ENCODE measurements around the gene NPFFR1.

The NPFFR1 gene, protein sequence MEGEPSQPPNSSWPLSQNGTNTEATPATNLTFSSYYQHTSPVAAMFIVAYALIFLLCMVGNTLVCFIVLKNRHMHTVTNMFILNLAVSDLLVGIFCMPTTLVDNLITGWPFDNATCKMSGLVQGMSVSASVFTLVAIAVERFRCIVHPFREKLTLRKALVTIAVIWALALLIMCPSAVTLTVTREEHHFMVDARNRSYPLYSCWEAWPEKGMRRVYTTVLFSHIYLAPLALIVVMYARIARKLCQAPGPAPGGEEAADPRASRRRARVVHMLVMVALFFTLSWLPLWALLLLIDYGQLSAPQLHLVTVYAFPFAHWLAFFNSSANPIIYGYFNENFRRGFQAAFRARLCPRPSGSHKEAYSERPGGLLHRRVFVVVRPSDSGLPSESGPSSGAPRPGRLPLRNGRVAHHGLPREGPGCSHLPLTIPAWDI

DNA sequence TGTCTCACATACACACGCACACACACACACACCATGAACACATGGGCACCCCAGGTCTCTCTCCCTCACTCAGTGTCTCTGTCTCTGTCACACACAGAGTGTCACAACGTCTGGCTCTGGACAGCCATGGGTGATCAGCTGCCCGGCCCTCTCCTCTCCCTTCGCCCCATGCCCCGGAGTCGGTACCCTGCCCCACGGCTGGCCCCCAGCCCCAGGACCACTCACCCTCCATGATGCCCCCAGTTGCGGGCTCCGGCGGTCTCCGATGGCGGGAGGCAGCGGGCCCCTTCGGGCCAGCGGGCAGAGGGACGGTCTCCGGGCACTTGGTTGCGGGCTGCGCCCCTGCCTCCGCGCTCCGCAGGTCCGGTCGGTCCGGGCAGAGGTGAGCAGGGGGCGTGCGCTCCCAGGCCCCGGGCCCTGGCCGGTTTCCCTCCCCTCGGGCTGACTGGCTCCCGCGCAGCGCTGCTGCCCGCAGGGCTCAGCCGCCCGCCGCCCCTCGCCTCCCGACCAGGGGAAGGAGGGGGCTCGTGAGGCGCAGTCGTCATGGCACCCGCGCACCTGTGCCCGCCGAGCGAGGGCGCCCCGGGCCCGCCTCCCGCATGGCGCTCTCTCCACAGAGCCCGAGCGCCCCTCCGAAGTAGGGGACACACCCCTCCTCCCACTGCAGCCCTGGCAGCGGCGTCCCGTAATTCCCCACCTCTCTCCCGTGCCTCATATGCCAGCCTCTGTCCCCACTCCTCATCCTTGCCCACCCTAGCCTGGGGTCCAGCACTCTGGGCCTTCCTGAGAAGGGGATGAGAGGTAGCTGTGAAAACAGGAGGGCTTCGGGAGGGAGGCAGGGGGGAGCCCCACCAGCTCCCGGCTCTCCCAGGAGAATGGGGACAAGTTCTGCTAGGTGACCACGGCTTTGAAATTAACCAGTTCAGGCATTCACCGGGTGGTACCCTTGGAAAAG, at the start of gene NPFFR1:
Gene NPFFR1, minus strand, starts transcription at position 560 of the 955 bp plus-strand sequence. Its CDS starts 328 bp downstream, at position 232.
- no peak for DNase-seq (ENCODE audit: low read depth)

DNA sequence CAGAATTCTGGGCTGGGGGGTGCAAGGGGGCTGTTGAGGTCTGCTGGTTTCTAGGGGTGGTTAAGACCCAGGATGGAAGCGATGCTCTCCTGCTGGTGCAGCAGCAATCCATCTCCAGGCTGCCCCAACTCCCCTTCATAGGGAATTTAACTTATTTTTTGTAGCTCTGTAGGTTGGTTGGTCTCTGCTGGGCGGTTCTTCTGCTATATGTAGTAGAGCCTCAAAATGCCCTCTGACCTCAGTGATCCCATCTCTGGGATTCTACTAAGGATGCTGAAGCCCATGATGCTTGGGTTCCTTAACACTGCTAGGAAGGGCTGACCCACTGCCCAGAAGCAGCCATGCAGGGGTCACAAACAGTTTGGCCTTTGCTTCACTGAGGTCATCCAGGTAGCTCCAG, 49.5 kb upstream of the NPFFR1 start:
- no peak for DNase-seq (ENCODE audit: low read depth)

DNA sequence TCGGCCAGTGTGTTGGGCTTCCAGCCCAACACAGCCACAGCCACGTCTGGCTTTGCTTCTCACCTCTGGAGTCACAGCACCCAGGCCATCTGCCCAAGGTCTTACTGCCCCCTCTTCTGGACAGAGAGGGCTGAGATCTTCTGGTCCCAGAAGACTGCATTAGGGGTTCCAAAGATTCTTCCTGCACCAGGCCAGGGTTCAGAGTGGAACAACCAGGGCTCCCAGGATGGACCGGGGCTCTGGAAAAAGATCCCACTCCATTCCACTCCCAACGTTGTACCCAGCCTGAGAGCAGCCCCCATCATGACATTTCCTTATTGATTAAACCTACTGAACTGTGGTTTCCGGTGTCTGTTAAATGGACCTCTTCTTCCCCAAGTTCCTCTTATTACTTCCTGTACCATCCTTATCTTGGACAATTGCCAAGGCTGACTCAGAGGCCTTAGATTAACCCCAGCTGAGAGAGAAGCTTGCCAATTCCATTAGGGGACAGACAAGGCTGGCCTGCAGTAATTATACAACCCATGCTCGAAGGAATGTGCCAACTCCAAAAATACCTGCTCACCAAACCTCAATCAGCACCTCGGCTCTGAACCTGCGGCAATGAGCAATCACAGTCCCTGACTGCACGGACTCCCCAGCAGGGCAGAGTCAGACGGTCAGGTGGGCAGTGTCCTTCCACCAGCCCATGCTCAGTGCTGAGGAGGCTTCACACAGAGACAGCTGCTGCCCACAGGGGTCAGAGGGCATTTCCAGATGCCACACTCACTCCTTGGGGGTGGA, 47.9 kb upstream of the NPFFR1 start:
- peak; percentile 51 for DNase-seq (ENCODE audit: low read depth)

DNA sequence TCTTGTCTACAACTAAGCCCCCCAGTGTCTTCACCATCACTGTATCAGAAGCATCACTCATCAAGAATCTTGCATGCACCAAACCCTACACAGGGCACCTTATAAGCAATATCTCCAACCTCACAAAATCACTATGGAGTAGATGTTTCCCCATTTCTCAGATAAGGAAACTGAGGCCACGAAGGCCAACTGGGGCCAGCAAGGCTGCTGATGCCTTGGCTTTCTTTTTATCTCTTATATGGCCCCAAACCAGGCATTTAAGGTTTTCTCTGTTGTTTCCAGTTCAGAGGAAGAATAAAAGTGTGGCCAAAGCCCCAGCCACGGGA, 47.3 kb upstream of the NPFFR1 start:
- DNase-seq (ENCODE audit: low read depth): no peak

DNA sequence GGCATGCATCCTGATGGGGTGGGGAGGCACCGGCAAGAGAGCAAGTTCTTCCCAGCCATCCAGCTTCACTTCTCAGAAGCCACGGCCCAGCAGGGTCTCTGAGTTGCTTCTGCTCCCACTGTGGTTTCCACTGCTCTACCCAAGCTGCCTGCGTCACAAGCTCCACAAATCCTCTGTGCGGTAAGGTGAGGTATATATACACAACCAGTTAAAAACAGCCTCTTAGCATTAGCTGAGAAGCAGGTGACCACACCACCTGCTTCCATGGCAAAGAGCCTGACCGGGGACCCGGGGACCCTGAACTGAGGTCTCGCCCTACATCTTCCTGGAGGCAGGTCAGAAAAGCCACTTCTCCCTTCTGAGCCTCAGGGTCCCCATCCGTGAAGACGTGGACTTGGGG, 46.9 kb upstream of the NPFFR1 start:
- no peak for DNase-seq (ENCODE audit: low read depth)

DNA sequence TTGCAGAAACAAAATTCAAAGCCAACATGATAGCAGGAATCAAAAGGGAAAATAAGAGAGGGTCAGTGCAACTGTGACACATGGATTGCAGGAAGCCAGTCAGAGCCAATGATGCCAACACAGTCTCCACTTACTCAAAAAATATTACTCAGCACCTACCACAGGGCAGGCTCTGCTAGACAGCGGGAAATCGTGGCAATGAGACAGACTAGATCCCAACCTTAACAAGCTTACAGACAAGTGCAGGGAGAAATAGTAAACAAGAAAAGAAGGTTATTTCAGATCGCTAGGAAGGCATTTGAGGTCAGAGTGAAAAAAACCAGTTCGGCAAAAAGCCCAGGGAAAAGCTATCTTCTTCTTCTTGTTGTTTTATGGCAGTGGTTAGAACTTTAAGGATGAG, 45.2 kb upstream of the NPFFR1 start:
- DNase-seq (ENCODE audit: low read depth): no peak

DNA sequence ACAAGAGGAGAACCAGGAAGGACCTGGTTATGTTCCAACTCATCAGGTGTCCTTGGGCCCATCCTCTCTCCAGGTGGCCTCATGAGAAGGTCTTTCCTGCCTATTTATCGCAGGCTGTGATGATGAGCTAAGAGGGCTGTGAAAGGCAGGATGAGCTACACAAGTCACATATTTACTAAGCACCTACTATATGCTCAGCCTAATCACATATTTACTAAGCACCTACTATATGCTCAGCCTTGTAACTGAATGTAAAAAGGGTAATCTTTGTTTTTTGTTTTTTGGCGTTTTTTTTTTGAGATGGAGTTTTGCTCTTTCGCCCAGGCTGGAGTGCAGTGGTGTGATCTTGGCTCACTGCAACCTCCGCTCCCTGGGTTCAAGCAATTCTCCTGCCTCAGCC, 44.2 kb upstream of the NPFFR1 start:
- no peak for DNase-seq (ENCODE audit: low read depth)

DNA sequence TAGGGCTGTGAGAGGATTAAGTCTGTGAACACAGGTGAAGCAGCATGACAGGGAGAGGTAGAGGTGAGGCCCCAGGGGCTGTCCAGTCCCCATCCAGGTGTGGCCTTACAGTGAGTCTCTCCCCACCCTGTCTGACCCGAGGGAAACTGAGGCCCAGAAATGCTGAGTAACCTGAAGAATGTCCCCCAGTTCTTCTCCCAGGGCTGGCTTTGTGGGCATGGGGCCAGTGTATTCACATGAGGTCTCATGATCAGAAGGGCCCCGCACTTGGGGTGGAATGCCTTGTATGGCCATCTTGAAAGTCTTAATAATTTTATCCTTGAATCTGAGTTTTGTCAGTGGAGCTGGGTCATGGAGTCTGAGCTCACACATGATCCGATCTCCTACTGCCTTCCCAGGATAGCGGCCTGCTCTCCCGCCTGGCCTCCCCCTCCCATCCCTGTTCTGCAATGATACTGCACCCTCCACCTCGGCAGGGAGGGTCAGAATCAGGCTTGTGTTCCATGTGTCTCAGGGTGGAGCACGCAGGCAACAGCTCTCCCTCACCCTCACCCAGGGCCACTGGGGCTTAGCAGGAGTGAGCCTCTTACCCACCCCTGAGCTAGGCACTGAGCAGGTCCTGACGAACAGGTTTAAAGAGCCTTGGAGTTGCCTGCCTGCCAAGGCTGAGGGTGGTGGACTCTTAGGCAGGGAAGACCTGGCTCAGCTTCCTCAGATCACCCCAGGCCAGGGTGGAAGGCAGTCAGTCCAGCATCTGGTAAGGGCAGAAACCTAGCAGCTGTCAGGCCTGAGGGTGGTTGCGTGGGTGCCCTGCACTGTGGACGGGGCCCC, 41.4 kb upstream of the NPFFR1 start:
- no peak for DNase-seq (ENCODE audit: low read depth)

DNA sequence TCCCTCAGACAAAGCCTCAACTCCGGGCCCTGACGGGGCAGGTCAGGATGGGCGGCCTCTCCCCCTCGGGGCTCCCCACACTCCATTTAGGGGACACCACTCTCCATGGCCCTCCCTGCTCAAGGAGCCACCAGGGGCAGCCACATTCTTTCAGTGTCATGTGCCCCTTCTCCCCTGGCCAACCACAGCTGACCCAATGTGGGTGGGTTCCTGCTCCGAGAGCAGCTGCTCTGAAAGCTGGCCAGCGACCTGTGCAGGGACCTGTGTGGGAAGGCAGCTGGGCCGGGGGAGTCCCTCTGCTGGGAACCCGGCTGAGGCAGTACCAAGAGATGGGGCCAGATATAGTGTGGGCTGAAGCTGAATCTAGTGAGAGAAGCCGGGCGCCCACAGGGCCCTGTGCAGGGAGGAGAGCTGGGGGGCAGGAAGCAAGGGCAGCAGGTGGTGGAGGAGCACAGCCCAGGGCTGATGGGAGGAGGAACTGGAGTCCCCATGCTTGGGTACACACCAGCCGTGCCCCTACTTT, 40.6 kb upstream of the NPFFR1 start:
- no peak for DNase-seq (ENCODE audit: low read depth)

DNA sequence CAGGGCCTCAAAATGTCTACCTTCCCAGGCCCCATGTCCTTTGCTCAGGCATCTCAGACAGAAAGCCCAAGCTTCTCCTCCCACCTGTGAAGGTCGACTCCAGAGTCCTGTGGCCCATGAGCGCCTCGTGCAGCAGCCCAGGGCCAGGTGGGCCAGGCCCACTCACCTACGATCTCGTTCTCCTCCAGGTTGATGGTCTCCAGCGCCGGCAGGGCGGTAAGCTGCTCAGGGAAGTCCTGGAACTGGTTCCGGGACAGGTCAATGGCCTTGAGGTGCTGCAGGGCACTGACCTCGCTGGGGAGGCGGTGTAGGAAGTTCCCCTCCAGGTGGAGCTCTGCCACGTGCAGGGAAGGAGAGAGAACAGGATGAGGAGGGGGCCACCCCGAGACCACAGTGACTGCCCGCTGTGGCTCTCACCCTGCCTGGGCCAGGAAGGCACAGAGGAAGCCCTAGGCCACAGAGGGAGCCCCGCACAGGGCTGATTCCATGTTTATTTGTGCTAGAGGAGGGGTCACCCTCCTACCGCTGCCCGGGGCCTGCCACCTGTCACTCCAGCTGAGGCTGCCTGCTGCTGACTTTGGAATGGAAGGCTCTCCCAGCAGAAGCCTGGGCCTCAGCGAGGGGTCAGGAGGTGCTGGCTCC, 40.0 kb upstream of the NPFFR1 start:
- DNase-seq (ENCODE audit: low read depth): no peak

DNA sequence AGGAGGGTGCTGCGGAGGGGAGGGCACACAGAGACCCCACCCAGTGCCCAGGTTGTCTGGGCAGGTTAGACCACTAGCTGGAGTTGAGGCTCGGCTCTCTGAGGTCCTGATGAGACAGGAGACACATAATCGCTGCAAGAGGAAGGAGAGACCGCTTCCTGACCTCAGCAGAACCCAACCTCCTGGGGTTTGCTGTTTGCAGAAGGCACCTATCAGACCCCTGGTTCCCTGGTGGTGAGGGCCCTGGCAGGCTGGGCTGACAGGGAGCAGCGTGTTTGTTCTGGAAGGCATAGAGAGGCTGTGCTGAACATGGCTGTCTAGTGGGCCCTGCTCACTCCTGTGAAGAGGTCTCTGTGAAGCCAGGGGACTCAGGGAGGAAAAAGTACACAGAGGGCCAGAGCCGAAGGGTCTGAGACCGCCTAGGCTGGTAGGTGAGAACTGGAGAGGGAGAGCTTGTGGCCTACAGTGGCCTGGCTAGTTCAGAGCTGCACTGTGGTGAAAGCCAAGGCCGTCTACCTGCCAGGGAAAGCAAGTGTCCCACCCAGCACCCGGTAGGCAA, 39.4 kb upstream of the NPFFR1 start:
- no peak for DNase-seq (ENCODE audit: low read depth)

DNA sequence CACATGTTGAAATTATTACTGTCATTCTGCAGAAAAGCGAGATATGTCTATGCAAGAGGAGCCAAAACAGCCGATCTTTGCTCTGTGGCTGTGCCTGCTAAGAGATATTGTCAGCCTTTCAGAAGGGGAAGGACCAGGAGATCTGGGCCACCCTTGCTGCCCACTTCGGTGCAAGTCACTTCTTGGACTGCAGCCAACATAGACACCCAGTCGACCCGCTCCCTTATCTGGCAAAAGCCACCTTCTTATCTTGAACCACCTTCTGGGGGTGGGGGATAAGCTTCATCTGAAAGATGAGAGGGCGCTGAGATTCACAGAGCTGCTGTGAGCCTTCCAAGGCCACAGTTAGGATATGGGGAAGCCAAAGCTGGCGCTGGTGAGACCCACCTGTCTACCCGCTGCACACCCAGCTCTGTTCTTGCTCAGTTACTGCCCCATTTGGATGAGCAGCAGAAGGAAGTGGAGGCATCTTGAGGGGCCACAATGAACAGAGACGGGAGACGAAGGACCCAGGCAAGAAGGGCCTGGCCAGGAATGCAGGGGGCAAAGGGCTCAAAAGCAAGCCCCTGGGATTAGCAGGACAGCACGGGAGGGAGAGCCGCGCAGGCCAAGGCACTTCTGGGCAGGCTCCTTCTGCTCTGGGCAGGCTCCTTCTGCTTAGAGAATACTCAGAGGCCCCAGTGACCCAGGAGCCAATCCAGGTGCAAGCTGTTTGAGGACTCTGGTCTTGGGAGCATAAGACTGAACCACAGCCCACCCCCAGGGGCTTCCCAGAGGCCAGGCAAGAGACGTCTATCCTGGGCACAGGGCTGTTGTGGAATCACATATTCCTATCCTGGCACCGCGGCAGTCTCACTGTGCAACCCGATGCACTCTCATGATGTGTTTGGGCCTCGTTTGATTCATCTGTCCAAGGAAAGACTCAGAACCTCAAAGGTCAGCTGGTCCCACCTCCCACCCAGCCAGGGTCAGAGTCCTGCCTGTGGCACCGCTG, 38.4 kb upstream of the NPFFR1 start:
- DNase-seq (ENCODE audit: low read depth): no peak

DNA sequence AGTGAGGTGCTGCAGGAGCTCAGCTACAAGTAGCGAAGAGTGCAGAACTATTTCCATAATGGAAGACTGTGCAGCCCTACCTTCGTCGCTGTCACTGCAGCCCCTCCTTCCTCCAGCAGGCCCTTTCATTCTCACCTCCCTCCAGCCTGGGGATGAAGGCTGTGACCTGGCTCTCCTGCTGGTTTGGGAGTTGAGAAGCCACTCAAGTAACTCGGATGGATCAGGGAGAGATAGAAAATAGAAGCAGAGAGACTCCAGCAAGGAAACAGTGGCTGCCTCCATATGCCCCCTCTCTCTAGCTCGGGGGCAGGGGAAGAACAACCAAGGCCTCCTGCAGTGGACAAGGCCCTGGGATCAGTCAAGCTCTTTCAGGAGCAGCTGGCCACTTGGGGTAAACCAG, 37.4 kb upstream of the NPFFR1 start:
- no peak for DNase-seq (ENCODE audit: low read depth)

DNA sequence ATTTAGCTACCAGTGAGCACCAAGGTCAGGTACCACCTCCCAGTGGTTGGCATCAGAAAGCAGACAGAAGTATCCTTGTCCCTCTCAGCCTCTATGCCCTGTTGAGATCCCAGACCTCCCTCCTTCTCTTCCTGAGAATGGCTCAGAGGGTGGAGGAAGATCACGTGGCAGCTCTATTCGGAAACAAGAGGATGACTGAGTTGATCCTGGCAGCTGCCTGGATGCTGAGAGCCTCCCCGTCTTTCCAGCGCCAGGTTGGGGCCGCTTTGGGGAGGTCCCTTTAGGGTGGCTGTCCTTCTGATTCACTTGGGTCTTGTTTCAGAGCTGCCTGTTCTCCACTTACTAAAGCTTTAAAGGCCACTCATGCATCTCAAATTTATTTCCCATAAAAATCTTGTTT, 36.9 kb upstream of the NPFFR1 start:
- DNase-seq (ENCODE audit: low read depth): no peak

DNA sequence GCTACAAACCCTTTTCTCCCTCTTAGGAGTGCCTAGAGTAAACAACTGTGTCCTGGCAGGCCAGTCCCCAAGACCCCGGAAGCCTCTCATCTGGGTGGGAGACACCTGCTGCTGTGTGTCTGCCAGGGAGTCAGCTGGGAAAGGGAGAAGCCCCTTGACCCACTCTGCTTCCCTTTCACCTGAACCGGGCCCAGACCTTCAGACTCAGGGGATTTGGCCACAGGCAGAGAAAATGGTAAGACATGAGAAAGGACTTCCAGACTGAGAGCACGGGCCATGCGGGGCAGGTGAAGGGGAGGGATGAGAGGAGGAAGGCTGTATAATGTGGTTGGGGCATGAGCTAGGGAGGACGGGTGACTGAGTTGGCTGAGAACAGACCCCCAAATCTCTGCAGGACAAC, 36.0 kb upstream of the NPFFR1 start:
- no peak for DNase-seq (ENCODE audit: low read depth)

DNA sequence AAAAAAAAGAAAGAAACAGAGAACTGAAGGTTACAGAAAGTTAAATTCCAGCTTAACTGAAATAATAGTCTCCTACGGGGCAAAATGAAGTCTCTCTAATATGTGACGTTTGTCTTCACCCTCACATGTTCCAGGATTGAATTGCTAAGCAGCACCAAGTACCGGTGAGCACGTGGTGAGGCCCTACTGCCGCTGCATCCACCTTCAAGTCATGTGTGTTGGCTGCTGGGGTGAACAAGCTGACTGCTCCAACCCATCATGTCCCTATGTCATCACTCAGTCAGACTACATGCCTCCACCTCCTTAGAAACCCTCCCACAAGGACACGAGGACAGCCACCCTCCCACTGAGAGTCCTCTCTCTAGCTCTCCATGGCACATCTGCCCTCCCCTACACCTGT, 35.4 kb upstream of the NPFFR1 start:
- DNase-seq (ENCODE audit: low read depth): no peak

DNA sequence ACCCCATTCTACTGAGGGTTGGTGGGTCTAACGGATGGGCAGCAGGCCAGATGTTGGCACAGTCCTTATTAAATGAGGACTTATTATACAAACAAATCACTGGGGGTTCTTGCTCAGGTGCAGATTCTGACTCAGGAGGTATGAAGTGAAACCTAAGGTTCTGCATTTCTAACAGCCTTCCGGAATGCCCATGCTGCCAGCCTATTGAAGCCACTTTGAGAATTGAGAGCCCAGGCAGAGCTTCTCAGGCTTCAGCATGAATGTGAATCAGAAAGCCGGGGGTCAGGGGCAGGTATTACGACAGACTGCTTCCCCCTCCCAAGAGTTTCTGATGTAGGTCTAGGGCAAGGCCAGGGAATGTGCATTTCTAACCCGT, 34.1 kb upstream of the NPFFR1 start:
- DNase-seq (ENCODE audit: low read depth): no peak

DNA sequence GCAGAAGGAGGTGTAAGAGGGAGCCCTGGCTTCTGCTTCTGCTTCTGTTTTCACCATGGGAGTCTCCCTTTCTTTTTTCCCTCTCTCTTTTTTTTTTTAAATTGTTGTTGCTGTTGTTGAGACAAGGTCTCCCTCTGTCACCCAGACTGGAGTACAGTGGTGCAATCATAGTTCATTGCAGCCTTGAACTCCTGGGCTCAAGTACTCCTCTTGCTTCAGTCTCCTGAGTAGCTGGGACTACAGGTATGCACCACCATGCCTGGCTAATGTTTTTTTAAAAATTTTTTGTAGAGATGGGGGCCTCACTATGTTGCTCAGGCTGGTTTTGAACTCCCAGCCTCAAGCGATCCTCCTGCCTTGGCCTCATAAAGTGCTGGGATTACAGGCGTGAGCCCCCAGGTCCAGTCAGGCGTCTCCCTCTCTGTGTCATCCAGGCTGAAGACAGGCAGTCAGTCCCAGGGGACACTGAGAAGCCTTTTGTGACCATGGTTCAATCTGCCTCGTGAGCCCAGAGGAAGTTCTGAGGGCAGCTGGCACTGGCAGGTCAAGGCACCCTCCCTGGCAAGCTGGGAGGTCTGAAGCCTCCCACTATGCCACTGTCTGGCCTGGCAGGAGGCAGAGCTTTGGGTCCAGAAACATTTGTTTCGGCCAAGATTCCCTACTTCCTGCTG, 33.6 kb upstream of the NPFFR1 start:
- DNase-seq (ENCODE audit: low read depth): no peak

DNA sequence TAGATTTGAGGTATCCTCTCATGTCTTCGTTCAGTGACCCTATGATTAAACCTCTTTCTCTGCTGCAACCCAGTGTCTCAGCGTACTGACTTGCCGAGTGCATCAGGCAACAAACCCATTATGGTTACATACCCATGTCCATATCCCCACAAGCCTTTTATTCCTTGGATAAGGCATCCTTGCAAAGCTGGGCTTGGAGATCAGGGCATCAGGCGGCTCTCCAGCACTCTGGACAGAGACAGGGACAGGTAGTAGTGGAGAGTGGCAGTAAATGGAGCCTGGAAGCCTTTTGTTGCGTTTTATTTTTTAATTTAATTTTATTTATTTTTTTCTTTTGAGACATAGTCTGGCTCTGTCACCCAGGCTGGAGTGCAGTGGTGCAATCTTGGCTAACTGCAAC, 32.0 kb upstream of the NPFFR1 start:
- no peak for DNase-seq (ENCODE audit: low read depth)
